ENCODE measurements around the gene RRP8.

Gene RRP8

GRCh38 chr11:6599449-6599848 lies 4.0 kb downstream of the RRP8 start:
- no peak for DNase-seq

- DNase-seq: no peak
Measured at GRCh38 chr11:6598555-6598954, 4.9 kb downstream of the RRP8 start.

- no peak for DNase-seq
Measured at GRCh38 chr11:6596239-6596877, 7.1 kb downstream of the RRP8 start.

GRCh38 chr11:6594142-6594768 lies 9.2 kb downstream of the RRP8 start:
- DNase-seq: no peak

GRCh38 chr11:6588018-6588417 lies 15.4 kb downstream of the RRP8 start:
- no peak for DNase-seq

- DNase-seq: no peak
Measured at GRCh38 chr11:6587360-6587953, 16.0 kb downstream of the RRP8 start.

GRCh38 chr11:6586434-6587359 lies 16.7 kb downstream of the RRP8 start:
- no peak for DNase-seq

- DNase-seq: no peak
Measured at GRCh38 chr11:6584528-6584927, 18.9 kb downstream of the RRP8 start.

GRCh38 chr11:6583584-6583983 lies 19.8 kb downstream of the RRP8 start:
- DNase-seq: no peak

- no peak for DNase-seq
Measured at GRCh38 chr11:6579681-6580080, 23.7 kb downstream of the RRP8 start.

- DNase-seq: no peak
Measured at GRCh38 chr11:6578134-6578533, 25.3 kb downstream of the RRP8 start.

- no peak for DNase-seq
Measured at GRCh38 chr11:6576471-6577373, 26.7 kb downstream of the RRP8 start.

GRCh38 chr11:6574816-6575715 lies 28.4 kb downstream of the RRP8 start:
- DNase-seq: no peak

GRCh38 chr11:6572215-6572614 lies 31.2 kb downstream of the RRP8 start:
- no peak for DNase-seq

GRCh38 chr11:6571434-6572008 lies 31.9 kb downstream of the RRP8 start:
- DNase-seq: no peak

GRCh38 chr11:6570691-6571427 lies 32.6 kb downstream of the RRP8 start:
- DNase-seq: no peak

- DNase-seq: no peak
Measured at GRCh38 chr11:6569706-6570105, 33.7 kb downstream of the RRP8 start.

- DNase-seq: no peak
Measured at GRCh38 chr11:6568191-6568918, 35.1 kb downstream of the RRP8 start.

GRCh38 chr11:6567371-6567745 lies 36.1 kb downstream of the RRP8 start:
- DNase-seq: no peak

Data from activated CD8-positive, alpha-beta memory T cell treated with anti-CD3 and anti-CD28 coated beads, Interleukin-2, amount 50 U/mL, for 48 hours (primary cell).